GM21390 (cell line): ENCODE data around the gene FILIP1L.

Source experiments
- ATAC-seq: cut with Tn5 transposase; IDR thresholded peaks from one replicate; pipeline ENCODE4 v1.9.1; 2021; ENCODE audit not compliant: unreplicated experiment

FILIP1L gene

DNA sequence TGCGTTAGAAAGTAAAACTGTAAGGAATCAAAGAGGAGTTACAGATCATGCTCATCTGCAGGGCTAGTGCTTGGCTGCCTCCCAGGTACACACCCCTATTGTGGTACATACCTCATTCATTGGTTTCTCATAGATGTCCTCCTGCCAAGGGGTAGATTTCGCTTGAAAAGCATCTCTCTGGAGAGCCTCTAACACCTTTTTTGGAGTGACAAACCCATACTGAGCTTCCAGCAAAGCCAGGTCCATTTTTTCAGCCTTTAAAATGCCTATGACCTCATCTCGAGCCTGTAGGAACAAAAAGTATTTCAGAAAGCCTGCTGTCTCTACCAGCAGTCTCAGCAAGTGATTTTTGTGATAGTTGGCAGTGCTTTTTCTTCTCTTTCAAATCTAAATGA, 184.6 kb downstream of the FILIP1L start:
- ATAC-seq, result no peak

DNA sequence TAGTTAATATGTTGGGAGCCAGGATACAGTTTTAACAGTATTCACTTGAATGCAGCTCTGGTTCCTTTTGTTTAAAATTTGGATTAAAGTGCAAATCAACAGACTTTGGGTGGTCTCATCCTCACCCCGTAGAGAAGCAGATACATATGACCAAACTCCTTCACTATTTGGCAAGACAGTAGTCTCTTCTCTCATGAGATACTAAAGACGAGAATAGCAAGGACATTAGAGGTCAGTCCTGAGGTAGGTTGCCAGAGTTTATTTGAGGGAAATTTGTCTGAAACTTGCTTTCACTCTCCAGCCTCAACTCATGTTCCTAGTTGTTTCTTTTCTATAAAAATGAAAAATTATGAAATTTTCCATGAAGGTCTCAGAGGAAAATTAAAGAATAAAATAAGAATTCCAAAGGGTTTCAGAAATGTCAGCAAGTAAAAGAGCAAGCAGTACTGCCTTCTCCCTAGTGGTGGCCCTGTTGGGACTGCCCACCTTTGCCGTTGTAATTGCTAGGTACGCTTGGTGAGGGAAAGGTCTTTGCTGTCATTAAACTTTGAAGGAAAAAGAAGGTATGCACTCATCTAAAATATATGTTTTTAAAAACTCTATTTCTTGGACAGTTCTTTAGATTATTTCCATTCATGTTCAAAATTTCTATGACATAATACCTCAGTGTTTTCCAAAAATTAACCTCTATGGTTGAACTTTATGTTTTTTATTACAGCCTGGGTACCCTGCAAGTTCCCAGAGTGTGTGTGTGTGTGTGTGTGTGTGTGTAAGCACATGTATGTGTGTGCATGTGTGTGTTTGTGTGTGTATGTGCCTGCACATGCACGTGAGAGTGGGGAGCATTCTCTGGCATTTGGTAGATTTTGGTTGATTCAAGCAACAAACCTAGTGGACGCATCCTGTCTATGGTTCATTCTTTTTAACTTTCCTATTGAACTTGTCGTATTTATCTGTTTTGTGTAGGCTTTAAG, 185.2 kb downstream of the FILIP1L start:
- no peak for ATAC-seq

DNA sequence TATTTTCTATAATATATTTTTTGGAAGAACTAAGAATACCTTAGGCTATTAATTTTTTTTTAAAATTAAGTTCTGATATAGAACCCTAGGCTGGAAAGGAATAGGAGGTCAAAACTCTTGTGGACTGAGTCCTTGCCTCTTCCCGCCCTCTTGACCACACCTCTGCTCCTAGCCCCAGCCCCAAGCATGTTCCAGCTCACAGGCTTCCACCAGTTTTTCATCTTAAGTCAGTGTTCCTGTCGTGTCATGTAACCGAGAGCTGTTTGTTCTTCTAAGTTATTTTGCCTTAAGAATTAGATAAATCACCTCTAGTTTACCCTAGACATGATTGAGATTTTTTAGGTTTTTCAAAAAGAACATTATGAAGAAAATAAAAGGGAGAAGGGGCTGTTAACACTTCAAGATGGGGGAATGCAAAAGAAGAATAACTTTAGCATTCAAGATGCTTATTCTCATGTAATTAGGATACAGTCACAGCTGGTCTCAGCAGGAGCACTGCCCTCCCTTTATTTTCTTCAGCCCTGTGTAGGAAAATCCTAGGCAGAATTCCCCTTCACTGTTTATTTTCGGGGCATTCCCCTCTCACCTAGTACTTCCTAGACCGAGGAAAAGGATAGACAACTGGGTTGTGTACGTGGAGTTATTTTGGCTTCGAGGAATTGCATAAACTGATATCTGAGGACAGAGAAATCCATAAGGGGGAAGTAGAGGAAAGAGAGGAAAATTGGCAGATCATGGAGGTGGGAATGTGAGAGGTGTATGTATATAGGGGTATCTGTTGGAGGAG, 186.4 kb downstream of the FILIP1L start:
- ATAC-seq, result no peak

DNA sequence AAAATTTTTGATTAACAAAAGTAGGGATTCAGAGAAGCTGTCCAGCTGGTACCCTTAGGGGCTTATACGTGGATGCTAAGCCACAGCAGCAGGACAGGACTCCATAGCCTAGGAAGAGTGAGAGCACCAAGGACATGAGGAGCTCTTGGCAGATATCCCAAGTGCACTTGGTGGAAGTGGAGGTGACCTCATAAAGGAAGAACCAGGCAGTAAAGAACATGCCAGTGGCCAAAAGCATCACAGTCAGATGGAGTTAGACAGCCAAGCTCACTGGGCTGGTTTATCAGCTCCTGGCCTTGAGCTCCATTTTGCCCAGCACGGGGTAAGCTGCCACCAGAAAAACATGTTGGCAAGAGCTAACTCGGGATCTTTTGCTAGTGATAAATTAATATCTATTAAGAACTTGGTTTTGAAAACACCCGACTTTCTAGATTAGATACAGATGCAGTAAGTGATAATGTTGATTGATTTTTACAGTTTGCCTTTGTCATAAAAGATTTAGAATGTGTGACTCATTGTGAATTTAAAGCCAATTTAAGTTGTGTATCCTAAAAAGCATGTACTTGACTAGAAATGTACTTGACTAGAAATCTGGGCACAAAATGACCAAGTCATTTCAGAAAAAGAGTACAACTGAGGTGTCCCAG, 188.6 kb downstream of the FILIP1L start:
- no peak for ATAC-seq

DNA sequence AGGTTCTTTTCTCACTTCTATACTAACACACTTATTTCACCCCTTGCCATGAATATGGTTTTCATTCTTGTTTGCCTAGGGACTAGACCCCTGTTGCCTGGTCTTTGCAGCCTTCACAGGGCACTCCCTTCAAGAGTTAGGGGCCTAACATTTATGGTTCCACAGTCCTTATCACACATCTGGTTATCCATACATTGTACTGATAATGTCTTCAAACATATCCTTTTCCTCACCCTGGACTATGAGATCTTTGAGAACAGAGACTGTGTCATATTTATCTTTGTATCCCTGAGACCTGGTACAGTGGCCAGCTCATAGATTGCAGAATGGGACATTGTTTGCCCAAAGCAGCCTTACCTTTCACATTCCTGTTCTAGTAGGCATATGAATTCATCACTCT, 190.4 kb downstream of the FILIP1L start:
- ATAC-seq, result no peak

DNA sequence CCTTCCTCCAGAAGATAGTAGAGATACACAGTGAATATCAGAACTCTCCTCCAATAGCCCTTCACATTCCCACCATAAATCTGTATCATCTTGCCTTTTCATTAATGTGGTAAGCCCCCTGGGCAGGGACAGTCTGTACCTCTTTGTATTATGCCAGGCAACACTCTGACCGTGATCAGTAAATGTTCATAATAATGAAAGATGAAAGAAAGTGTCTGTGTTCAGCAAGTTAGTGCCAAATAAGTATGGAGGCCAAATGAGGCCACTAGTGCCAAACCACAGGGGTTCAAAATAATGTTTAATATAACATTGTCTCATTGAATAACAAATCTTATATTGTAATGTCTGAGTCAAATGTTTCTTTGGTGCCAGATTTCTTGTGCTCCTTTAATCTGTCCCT, 192.3 kb downstream of the FILIP1L start:
- no peak for ATAC-seq

DNA sequence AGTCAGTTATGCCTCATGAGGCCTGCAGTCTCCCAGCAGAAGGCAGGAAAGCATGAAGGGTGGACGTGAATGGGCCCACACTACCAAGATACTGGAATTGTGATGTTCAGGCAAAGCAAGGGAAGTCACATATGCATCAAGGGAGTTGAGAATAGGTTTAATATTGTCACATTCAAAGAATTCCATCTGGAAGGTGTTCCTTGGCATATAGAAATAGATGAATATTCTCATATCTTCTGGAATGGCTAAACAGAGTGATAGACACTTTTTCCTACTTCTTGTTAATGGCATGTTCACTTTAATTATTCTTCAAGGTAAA, 193.0 kb downstream of the FILIP1L start:
- ATAC-seq, result no peak

DNA sequence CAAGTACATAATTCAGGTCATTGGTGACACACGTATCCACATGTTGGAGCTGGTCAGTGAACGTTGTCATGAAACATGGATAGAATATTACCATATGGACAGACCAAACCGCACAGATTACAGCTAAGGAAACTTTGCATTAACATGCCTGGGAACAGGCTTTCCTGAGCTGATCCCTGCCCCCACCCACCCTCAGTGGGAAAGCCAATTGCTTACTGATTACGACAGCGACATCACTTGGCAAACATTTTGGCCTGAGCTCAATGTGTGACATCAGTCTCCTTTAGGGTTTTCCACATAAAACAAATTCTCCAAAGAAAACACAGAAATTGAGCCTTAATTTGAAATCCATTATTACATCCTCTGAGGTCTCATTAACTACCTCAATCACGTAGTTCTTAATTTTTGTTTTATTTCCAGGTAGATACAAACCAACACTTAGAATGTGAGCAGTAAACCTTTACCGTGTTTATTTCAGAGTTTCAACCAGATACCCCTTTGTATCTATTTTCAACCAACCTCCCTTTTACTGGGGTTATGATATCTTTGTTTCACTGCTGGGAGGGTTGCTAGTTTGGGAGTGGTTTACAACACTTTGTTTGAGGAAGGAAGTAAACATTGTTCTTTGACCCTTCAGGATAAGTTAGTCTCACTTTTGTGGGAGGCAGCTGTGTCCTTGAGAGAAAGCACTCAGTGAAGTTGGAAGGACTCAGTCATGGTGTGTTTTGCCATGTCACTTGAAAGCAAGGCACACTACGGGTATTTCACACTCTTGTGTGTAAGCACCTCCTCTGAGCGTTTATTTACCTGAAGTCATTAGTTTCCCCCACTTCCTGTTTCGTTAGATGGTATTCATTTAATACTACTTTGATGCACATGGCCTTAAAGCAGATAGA, 193.6 kb downstream of the FILIP1L start:
- no peak for ATAC-seq

DNA sequence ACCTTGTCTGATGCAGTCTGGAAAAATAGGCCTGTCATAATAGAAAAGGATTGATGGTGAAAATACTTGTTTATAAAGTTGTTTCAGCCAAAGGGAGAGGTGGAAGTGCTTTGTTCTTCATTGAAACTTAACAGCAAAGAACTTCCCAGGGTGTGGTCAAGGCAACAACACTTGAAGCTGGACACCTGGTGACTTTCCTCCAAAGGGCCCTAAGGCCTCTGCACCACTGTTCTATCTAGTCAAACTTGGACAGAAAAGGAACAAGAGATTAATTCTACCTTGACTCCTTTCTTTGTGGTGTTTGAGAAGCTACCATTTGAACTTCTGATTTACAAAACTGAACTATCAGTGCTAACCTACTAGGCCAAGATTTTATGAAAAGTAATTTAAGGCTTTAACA, 194.6 kb downstream of the FILIP1L start:
- ATAC-seq, result no peak

DNA sequence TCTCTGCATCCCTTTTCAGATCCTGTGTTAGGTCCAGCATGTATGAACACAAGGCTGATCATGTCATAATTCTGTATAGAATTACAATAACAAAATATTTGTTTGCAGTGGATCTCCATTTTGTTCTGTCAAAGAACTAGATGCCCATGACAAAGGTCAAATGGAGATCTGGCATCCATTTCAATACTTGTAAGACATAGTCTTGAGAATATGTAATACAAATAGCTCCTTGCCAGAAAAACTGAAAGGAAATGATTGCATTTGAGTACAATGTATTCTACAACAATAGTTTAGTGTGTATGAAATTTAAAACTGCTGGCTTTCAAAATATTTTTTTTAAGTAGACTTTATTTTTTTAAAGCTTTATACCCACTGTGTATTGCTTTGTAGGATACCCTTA, 195.6 kb downstream of the FILIP1L start:
- ATAC-seq, result no peak

DNA sequence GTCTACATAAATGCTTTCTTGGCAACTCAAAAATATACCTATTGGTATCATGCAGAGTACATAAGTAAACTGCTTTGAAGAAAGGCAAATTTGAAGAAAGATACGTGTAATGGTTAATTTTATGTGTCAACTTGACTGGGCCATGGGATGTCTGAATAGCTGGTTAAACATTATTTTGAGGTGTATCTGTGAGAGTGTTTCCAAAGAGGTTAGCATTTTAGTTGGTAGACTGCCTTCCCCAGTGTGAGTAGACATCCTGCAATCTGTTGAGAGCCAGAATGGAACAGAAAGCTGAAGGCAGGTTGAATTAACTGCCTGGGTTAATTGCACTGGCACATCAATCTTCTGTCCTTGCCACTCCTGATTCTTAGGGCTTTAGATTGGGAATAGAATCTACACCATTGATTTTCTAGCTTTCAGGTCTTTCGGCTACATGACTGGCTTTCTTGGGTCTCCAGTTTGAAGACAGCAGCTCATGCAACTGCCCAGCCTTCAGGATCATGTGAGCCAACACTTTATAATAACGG, 198.3 kb downstream of the FILIP1L start:
- no peak for ATAC-seq

DNA sequence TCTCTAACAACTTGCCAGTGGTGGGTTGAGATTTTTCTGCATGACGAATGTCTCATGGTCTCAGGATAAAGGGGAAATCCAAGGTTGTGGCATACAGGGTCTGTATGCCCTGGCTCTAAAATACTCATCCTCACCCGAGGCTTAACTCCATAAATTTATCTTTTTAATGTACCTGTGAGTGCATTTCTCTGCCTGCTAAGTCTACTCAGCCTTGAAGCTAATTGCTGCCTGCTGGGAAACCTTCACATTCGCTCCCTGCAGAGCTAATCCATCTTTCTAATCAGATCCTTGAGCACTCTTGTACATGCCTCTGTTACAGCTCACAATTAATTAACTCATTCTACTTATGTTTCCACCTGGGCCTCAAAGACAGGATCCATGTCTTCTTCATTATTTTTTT, 202.9 kb downstream of the FILIP1L start:
- ATAC-seq, result no peak

DNA sequence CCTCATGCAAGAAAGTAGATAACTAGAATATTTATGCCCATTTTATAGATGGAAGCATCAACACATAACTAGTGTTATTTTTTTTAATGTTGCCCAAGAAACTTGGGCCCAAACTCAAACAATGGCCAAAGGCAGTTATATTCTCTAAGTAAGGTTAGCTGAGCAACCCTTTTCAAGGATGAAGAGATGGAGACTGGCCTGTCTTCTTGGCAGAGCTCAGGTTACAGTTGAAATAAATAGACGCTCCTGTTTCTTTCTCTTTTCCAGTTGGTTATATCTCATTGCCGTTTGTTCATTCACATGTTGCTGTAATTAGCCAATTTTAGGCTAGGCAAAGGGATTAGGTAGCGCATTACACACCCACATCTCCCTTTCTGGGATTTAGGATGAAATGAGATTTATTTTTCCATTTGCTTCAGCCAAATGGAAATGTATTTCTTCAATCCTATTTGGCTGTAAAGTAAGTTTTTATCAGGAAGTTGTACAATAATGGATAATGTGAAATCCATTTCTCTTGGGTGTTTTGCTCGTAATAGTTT, 203.5 kb downstream of the FILIP1L start:
- ATAC-seq, result no peak

DNA sequence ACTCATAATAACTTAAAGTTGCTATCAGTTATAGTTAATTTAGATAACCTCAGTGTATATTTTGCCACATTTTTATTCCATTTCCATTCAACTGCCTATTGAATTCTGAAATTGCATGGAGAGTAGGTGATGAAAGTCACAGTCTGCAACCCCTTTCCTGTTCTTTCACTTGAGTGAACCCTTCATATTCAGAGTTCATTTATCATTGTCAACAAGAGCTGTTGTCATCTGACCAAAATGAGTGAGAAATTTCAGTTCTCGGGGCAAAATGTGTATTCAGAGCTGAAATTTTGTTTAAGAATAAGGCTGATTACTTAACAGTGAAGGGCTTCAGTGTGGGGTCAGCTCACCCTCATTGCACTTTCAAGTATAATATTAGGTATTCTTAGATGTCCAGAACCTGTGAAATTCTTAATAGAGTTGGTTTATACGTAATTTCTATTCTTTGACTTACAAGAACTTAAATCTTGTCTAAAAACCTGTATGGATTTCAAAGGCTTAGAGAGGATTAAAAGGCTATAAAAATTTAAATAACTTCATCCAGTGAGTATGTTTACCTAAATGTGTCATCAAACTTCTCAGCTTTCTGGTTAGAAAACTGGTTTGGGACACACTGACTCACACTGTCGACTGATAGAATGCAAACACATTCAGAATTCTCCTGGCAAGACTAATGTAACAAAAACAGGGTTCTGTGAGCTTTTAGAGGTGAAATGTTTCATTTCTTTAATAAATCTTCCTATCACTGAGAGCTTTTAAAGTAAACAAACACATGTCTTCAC, 204.4 kb downstream of the FILIP1L start:
- ATAC-seq, result no peak

DNA sequence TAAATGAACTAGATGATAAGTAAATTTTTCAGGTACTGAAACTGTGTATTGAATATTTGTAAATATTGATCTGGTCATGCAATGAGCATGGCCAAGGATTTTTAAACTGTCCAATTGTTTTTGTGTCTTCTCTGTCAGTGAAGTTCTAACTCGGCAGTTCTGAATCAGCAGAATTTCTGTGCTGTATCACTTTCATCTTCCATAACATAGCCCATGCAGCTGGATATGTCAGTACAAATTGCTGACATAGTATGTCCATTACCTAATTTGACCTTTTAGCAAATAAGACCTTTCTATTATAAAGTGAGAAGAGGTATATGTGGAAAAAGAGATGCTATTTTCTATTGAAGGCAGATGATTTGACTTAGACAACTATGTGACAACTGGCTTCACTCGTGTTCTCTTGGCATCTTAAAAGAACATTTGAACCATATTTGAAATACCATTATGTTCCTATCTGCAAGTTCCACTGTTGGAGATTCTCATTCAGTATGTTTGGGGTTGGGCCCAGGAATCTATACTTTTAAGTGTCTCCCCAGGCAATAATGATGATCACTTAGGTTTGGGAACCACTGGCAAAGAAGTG, 206.2 kb downstream of the FILIP1L start:
- ATAC-seq, result no peak

DNA sequence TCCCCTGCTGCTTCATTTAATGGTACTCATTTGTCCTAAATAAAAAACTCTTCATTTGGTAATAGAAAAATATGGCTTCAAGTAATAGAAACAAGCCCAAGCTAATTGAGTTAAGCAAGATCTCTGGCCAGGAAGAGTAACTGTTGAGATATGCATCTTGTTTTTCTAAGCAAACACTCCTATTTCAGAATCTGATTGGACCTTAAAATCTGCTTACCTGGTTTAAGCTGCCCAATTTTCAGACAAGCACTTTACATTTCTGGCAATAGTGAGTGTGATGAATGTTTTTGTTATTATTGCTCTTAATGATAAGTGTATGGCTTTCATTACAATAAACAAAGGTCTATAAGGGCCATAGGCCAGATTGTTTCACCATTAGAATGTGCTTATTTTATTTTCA, 210.4 kb downstream of the FILIP1L start:
- no peak for ATAC-seq

GRCh38 chr3:99902091-99902490, 212.2 kb downstream of the FILIP1L start:
- no peak for ATAC-seq

DNA sequence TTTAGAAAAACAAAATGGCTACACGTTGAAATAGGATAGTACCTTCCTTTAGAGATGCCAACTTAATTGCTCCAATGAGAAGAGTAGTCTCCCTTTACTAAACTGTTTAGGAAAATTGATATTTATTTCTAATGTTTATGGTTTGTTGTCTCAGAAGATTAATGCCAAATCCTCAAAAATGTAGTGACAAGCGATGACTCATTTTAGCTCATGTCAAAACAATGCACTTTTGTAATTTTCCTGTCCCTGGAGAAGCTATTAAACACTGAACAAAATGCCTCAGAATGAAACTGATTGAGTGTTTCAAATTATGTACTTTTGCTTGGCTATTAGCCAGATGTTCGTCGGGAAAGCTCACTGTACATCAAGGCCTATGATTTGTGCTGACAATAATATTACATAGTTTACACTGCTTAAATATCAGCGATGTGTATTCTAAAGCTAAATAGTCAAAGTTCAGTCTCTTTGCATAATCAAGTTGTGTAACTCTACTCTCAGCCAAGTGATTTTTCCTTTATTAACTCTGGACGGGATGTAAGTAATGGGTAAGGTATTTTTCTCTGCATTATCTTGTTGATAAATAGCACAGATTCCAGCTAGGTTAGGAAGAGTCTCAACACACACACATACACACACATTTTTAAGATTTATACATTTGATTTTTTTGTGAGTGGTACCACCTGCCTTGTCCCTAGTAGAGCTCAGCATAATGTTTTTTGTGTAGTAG, 212.9 kb downstream of the FILIP1L start:
- no peak for ATAC-seq
